ENCODE results near the gene EHHADH.

EHHADH gene

DNA sequence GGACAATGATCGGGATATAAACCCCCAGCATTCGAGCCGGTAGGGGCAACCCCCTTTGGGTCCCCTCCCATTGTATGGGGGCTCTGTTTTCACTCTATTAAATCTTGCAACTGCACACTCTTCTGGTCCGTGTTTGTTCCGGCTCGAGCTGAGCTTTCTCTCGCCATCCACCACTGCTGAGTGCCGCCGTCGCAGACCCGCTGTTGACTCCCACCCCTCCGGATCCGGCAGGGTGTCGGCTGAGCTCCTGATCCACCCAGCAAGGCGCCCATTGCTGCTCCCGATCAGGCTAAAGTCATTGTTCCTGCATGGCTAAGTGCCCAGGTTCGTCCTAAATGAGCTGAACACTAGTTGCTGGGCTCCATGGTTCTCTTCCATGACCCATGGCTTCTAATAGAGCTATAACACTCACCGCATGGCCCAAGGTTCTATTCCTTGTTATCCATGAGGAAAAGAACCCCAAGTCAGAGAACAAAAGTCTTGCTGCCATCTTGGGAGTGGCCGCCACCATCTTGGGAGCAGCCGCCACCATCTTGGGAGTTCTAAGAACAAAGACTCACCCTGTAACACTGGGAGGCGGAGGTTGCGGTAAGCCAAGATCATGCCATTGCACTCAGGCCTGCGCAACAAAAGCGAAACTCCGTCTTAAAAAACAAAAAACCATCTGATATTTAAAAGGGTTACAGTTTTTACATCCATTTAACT lies 11.2 kb upstream of the EHHADH start:
- no peak overlapping the region for H2AFZ ChIP-seq (ENCODE audit: low read length)
- TF ChIP-seq EZH2phosphoT487 (IDR thresholded peaks at IDR 0.05; ENCODE audit: borderline replicate concordance) (no peak), CTCF (conservative IDR thresholded peaks at IDR 0.05; ENCODE audit: low read length) (no peak)

DNA sequence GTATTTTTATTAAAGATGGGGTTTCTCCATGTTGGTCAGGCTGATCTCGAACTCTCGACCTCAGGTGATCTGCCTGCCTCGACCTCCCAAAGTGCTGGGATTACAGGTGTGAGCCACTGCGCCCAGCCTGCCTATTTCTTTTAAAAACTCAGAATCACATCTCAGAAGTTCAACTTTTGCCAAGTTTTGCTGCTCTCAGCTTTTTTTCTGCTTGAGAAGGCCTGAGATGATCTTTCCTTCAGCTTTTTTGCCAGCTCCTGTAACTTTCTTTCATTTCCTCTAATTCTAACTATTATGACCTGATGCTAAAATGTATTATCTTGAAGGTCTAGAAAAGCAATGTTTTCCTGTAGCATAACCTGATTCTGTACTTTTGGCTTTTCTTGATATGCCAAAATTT lies 9.6 kb upstream of the EHHADH start:
- no peaks in the 10 kb centered on the region for H3K79me2 ChIP-seq (ENCODE audit: insufficient read depth, low read length)
- no peaks in the 10 kb centered on the region for H3K36me3 ChIP-seq (ENCODE audit: insufficient read depth, low read length)
- no peaks in the 10 kb centered on the region for H3K9me2 ChIP-seq (replicated peaks; ENCODE audit: low read depth, low read length)
- no peaks in the 10 kb centered on the region for H3K27me3 ChIP-seq (ENCODE audit: insufficient read depth, low read length, poor library complexity, severe bottlenecking)
- H3F3A ChIP-seq (ENCODE audit: low read depth) = no peaks in the 10 kb centered on the region
- H4K20me1 ChIP-seq (ENCODE audit: insufficient read depth, low read length, poor library complexity, severe bottlenecking) = no peaks in the 10 kb centered on the region
- no peak overlapping the region for H3K9ac ChIP-seq (ENCODE audit: low read depth, low read length, poor library complexity, severe bottlenecking)
- no peak overlapping the region for H3K4me2 ChIP-seq (ENCODE audit: low read depth, low read length, poor library complexity, severe bottlenecking)
- no peak overlapping the region for H3K4me3 ChIP-seq (ENCODE audit: low read length, poor library complexity, severe bottlenecking)
- no peaks in the 10 kb centered on the region for H3K9me3 ChIP-seq (ENCODE audit: insufficient read depth, low read depth, low read length)
- no peak overlapping the region for H2AFZ ChIP-seq (ENCODE audit: low read length)
- TF ChIP-seq CTCF (conservative IDR thresholded peaks at IDR 0.05; ENCODE audit: low read length) (no peak), EZH2phosphoT487 (IDR thresholded peaks at IDR 0.05; ENCODE audit: borderline replicate concordance) (no peak)
- H3K4me1 ChIP-seq (ENCODE audit: insufficient read depth, low read length, poor library complexity, severe bottlenecking) = no peaks in the 10 kb centered on the region

More for the DNA sequence above, 11.2 kb upstream of the EHHADH start:
- no peak overlapping the region for H3K4me3 ChIP-seq (ENCODE audit: low read length, poor library complexity, severe bottlenecking)
- no peaks in the 10 kb centered on the region for H3K27me3 ChIP-seq (ENCODE audit: insufficient read depth, low read length, poor library complexity, severe bottlenecking)
- no peaks in the 10 kb centered on the region for H3K9me2 ChIP-seq (replicated peaks; ENCODE audit: low read depth, low read length)
- H3K36me3 ChIP-seq (ENCODE audit: insufficient read depth, low read length) = no peaks in the 10 kb centered on the region
- no peaks in the 10 kb centered on the region for H3K9me3 ChIP-seq (ENCODE audit: insufficient read depth, low read depth, low read length)
- H4K20me1 ChIP-seq (ENCODE audit: insufficient read depth, low read length, poor library complexity, severe bottlenecking) = no peaks in the 10 kb centered on the region
- no peaks in the 10 kb centered on the region for H3F3A ChIP-seq (ENCODE audit: low read depth)
- H3K9ac ChIP-seq (ENCODE audit: low read depth, low read length, poor library complexity, severe bottlenecking) = no peak overlapping the region
- no peaks in the 10 kb centered on the region for H3K79me2 ChIP-seq (ENCODE audit: insufficient read depth, low read length)
- no peak overlapping the region for H3K4me2 ChIP-seq (ENCODE audit: low read depth, low read length, poor library complexity, severe bottlenecking)
- no peaks in the 10 kb centered on the region for H3K4me1 ChIP-seq (ENCODE audit: insufficient read depth, low read length, poor library complexity, severe bottlenecking)

DNA sequence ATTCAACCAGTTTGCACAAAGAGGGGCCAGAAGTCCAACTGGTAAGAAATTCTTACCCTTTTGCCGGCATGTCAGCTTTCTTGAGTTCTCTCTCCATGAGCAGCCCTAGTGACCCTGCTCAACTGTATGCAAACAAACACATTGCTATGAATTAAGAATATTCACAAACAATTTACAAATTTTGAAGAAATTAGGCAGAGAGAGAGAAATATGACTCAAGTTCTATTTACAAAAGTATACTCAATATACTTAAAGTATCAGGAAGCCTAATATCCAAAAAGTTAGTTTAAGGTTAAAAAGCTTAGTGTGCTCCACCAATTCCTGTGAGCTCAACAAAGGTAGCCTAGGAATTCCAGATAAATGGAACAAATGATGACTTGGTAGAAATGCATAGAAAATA lies 3.5 kb upstream of the EHHADH start:
- no peak for TF ChIP-seq EZH2phosphoT487 (IDR thresholded peaks at IDR 0.05; ENCODE audit: borderline replicate concordance)
- no peak for TF ChIP-seq CTCF (conservative IDR thresholded peaks at IDR 0.05; ENCODE audit: low read length)
- Histone ChIP-seq H3K4me3 (ENCODE audit: low read length, poor library complexity, severe bottlenecking) (no peak overlapping the region), H3K9ac (ENCODE audit: low read depth, low read length, poor library complexity, severe bottlenecking) (no peak overlapping the region), H3K27me3 (ENCODE audit: insufficient read depth, low read length, poor library complexity, severe bottlenecking) (no peaks in the 10 kb centered on the region), H4K20me1 (ENCODE audit: insufficient read depth, low read length, poor library complexity, severe bottlenecking) (no peaks in the 10 kb centered on the region), H3K36me3 (ENCODE audit: insufficient read depth, low read length) (no peaks in the 10 kb centered on the region), H3F3A (ENCODE audit: low read depth) (no peaks in the 10 kb centered on the region), H3K4me2 (ENCODE audit: low read depth, low read length, poor library complexity, severe bottlenecking) (no peak overlapping the region), H2AFZ (ENCODE audit: low read length) (no peak overlapping the region), H3K4me1 (ENCODE audit: insufficient read depth, low read length, poor library complexity, severe bottlenecking) (no peaks in the 10 kb centered on the region), H3K79me2 (ENCODE audit: insufficient read depth, low read length) (no peaks in the 10 kb centered on the region), H3K9me3 (ENCODE audit: insufficient read depth, low read depth, low read length) (0 out of 2 replicates have a peak, but pooled peaks cover 3% of the 10 kb centered on the region), H3K9me2 (replicated peaks; ENCODE audit: low read depth, low read length) (no peaks in the 10 kb centered on the region)
